Neural cell (in vitro differentiated cells): ENCODE data around the gene EHMT2. TPM values are rescaled to one million over a fixed set of nuclear protein-coding genes. Genes with fewer than 3 reads are reported as not detected.

Source experiments
- H2AFZ ChIP-seq: fragments of 200-600, 300-800 bp; sonication (generic), shearing (Covaris generic); 2 replicates; pipeline ENCODE4 v1.6.0; 2014; ENCODE audit warnings: low read depth, mild to moderate bottlenecking, antibody characterized with exemption, low read length, moderate library complexity
- H3F3A ChIP-seq: fragments of 200-600 bp; shearing (Covaris generic); 2 replicates; pipeline ENCODE4 v1.6.1; 2016; ENCODE audit warnings: mild to moderate bottlenecking, moderate library complexity, mixed read lengths, antibody characterized with exemption, low read length; ENCODE audit not compliant: insufficient read depth, poor library complexity, severe bottlenecking
- H3K27ac ChIP-seq: fragments of 200-600, 300-800 bp; sonication (generic), shearing (Covaris generic); 2 replicates; pipeline ENCODE4 v1.5.1; 2014; ENCODE audit warnings: mild to moderate bottlenecking, low read length, moderate library complexity
- H3K27me3 ChIP-seq: fragments of 300-800, 200-600 bp; sonication (generic), shearing (Covaris generic); 2 replicates; pipeline ENCODE4 v1.6.0; 2014; ENCODE audit warnings: mild to moderate bottlenecking, low read depth, low read length, moderate library complexity; ENCODE audit not compliant: insufficient read depth
- H3K36me3 ChIP-seq: fragments of 300-800, 200-600 bp; sonication (generic), shearing (Covaris generic); 2 replicates; pipeline ENCODE4 v1.5.1; 2014; ENCODE audit warnings: mild to moderate bottlenecking, antibody characterized with exemption, low read length, moderate library complexity; ENCODE audit not compliant: insufficient read depth
- H3K4me2 ChIP-seq: fragments of 300-800, 200-600 bp; sonication (generic), shearing (Covaris generic); 2 replicates; pipeline ENCODE4 v1.6.0; 2014; ENCODE audit warnings: mild to moderate bottlenecking, low read length
- H3K4me3 ChIP-seq: fragments of 300-800, 200-600 bp; sonication (generic), shearing (Covaris generic); 2 replicates; pipeline ENCODE4 v1.5.1; 2014; ENCODE audit warnings: mild to moderate bottlenecking, low read length, moderate library complexity
- H3K79me2 ChIP-seq: fragments of 200-600 bp; shearing (Covaris generic); replicated peaks from 2 replicates; pipeline ENCODE4 v1.6.0; 2014; ENCODE audit warnings: mild to moderate bottlenecking, low read length, moderate library complexity; ENCODE audit not compliant: insufficient read depth
- H3K9ac ChIP-seq: fragments of 300-800, 200-600 bp; sonication (generic), shearing (Covaris generic); 2 replicates; pipeline ENCODE4 v1.6.1; 2016; ENCODE audit warnings: mild to moderate bottlenecking, low read length, mixed read lengths
- H3K9me2 ChIP-seq: fragments of 200-600 bp; shearing (Covaris generic); 2 replicates; pipeline ENCODE4 v1.6.1; 2016; ENCODE audit warnings: mild to moderate bottlenecking, low read length, mixed read lengths; ENCODE audit not compliant: insufficient read depth
- H3K9me3 ChIP-seq: fragments of 200-600, 300-800 bp; sonication (generic), shearing (Covaris generic); 2 replicates; pipeline ENCODE4 v1.6.1; 2016; ENCODE audit warnings: mild to moderate bottlenecking, mixed run types, low read length, moderate library complexity, mixed read lengths
- H4K20me1 ChIP-seq: fragments of 200-600 bp; shearing (Covaris generic); 2 replicates; pipeline ENCODE4 v1.6.1; 2016; ENCODE audit warnings: mild to moderate bottlenecking, mixed run types; ENCODE audit not compliant: insufficient read depth
- EP300 ChIP-seq: fragments of 450-650 bp; conservative IDR thresholded peaks from 2 replicates; pipeline ENCODE4 v1.6.1; 2014; ENCODE audit warnings: antibody characterized with exemption, mild to moderate bottlenecking, moderate library complexity; ENCODE audit not compliant: poor library complexity, severe bottlenecking
- EZH2 ChIP-seq: fragments of 200-600, 300-800 bp; shearing (Covaris generic), sonication (generic); IDR thresholded peaks from 2 replicates; pipeline ENCODE4 v1.6.1; 2014; ENCODE audit warnings: antibody characterized with exemption, low read length, borderline replicate concordance, mild to moderate bottlenecking; ENCODE audit not compliant: insufficient read depth, poor library complexity, severe bottlenecking
- MXI1 ChIP-seq: fragments of 450-650 bp; conservative IDR thresholded peaks from 2 replicates; pipeline ENCODE4 v1.6.1; 2014; ENCODE audit warnings: antibody characterized with exemption, mild to moderate bottlenecking; ENCODE audit not compliant: poor library complexity, severe bottlenecking
- POLR2AphosphoS5 ChIP-seq: IDR thresholded peaks from 2 replicates; pipeline ENCODE4 v1.6.1; 2012
- RAD21 ChIP-seq: fragments of 450-650 bp; conservative IDR thresholded peaks from 2 replicates; pipeline ENCODE4 v1.6.1; 2014; ENCODE audit warnings: antibody characterized with exemption, mild to moderate bottlenecking, moderate library complexity
- SMC3 ChIP-seq: fragments of 450-650 bp; conservative IDR thresholded peaks from 2 replicates; pipeline ENCODE4 v1.6.1; 2014; ENCODE audit warnings: antibody characterized with exemption, mild to moderate bottlenecking, moderate library complexity; ENCODE audit not compliant: poor library complexity
- TAF1 ChIP-seq: IDR thresholded peaks from 2 replicates; pipeline ENCODE4 v1.6.1; 2012; ENCODE audit warnings: low read depth
- polyA plus RNA-seq: library from polyadenylated mRNA; depleted of rRNA; stranded (reverse); fragments of >200 nt; gene quantifications from 2 replicates; pipeline ENCODE4 v1.2.3, GENCODE V29; 2014
- TF ChIP-seq, protein P1 (sequence below): fragments of 450-650 bp; IDR thresholded peaks from 2 replicates; pipeline ENCODE4 v1.5.1; 2014; ENCODE audit warnings: antibody characterized with exemption, mild to moderate bottlenecking, moderate library complexity; ENCODE audit not compliant: poor library complexity, severe bottlenecking
- TF ChIP-seq, protein P2 (sequence below): IDR thresholded peaks from 2 replicates; pipeline ENCODE4 v1.6.1; 2012; ENCODE audit warnings: borderline replicate concordance

Gene EHMT2
- polyA plus RNA-seq, 1 donor from 2014 or later = 102 TPM

DNA sequence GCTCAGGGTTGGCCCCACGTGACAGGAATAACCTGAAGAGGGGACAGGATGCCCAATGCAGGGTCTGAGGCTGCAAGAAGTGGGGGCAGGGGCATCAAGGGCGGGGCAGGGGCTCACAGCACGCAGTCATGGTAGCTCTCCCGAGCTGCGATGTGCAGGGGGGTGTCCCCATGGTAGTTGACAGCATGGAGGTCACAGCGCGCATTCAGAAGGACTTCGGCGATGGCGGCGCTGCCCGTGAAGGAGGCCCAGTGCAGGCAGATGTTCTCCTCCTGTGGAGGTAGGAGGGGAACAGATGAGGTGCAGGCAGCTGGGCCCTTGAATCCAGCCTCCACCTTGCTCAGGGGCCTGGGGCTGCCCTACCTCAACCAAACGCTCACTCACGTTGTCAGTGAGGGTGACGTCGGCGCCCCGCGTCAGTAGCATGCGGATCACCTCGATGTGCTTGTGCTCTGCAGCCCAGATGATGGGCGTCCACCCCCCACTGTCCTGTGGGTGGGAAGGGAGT is 12.9 kb downstream of the EHMT2 start:
- Histone ChIP-seq H3K36me3 (no peaks in the 10 kb centered on the region), H4K20me1 (no peaks in the 10 kb centered on the region)

DNA sequence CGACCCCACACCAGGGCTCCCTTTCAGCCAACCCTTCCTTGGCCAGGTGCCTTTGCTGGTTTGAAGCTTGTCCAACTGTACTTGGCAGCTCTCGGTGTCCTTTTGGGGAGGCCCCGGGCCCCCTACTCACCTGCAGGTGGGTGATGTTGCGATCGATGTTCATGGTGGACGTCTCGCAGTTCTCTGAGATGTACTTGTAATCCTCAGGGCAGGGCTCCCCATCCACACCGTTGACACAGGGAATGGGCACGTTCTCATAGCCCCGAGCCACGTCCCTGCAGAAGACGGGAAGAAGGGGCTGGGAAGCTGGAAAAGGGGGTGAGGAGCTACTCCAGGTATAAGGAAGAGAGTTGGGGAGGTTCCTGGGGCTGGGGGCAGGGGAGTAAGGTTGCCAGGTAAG is 13.8 kb downstream of the EHMT2 start:
- Histone ChIP-seq H3K9ac (no peak overlapping the region), H3K9me2 (no peaks in the 10 kb centered on the region), H3K79me2 (no peaks in the 10 kb centered on the region), H3F3A (no peaks in the 10 kb centered on the region), H3K27me3 (no peaks in the 10 kb centered on the region), H3K9me3 (no peaks in the 10 kb centered on the region), H3K4me3 (no peak overlapping the region), H3K4me2 (no peak overlapping the region), H3K36me3 (no peaks in the 10 kb centered on the region), H2AFZ (no peak overlapping the region), H4K20me1 (no peaks in the 10 kb centered on the region), H3K27ac (no peak overlapping the region)
- no peak for TF ChIP-seq RAD21
- TF ChIP-seq EZH2 = no peak
- TF ChIP-seq TAF1 = no peak
- TF ChIP-seq SMC3 = no peak
- no peak for TF ChIP-seq MXI1
- TF ChIP-seq, protein P1, sequence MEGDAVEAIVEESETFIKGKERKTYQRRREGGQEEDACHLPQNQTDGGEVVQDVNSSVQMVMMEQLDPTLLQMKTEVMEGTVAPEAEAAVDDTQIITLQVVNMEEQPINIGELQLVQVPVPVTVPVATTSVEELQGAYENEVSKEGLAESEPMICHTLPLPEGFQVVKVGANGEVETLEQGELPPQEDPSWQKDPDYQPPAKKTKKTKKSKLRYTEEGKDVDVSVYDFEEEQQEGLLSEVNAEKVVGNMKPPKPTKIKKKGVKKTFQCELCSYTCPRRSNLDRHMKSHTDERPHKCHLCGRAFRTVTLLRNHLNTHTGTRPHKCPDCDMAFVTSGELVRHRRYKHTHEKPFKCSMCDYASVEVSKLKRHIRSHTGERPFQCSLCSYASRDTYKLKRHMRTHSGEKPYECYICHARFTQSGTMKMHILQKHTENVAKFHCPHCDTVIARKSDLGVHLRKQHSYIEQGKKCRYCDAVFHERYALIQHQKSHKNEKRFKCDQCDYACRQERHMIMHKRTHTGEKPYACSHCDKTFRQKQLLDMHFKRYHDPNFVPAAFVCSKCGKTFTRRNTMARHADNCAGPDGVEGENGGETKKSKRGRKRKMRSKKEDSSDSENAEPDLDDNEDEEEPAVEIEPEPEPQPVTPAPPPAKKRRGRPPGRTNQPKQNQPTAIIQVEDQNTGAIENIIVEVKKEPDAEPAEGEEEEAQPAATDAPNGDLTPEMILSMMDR = no peak
- no peak for TF ChIP-seq POLR2AphosphoS5
- TF ChIP-seq, protein P2, sequence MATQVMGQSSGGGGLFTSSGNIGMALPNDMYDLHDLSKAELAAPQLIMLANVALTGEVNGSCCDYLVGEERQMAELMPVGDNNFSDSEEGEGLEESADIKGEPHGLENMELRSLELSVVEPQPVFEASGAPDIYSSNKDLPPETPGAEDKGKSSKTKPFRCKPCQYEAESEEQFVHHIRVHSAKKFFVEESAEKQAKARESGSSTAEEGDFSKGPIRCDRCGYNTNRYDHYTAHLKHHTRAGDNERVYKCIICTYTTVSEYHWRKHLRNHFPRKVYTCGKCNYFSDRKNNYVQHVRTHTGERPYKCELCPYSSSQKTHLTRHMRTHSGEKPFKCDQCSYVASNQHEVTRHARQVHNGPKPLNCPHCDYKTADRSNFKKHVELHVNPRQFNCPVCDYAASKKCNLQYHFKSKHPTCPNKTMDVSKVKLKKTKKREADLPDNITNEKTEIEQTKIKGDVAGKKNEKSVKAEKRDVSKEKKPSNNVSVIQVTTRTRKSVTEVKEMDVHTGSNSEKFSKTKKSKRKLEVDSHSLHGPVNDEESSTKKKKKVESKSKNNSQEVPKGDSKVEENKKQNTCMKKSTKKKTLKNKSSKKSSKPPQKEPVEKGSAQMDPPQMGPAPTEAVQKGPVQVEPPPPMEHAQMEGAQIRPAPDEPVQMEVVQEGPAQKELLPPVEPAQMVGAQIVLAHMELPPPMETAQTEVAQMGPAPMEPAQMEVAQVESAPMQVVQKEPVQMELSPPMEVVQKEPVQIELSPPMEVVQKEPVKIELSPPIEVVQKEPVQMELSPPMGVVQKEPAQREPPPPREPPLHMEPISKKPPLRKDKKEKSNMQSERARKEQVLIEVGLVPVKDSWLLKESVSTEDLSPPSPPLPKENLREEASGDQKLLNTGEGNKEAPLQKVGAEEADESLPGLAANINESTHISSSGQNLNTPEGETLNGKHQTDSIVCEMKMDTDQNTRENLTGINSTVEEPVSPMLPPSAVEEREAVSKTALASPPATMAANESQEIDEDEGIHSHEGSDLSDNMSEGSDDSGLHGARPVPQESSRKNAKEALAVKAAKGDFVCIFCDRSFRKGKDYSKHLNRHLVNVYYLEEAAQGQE = no peak
- TF ChIP-seq EP300 = no peak

More for the DNA sequence above, 12.9 kb downstream of the EHMT2 start:
- Histone ChIP-seq H3K79me2 (no peaks in the 10 kb centered on the region), H3K27ac (no peak overlapping the region), H3F3A (no peaks in the 10 kb centered on the region), H3K4me3 (no peak overlapping the region), H2AFZ (no peak overlapping the region), H3K4me2 (no peak overlapping the region), H3K9ac (no peak overlapping the region), H3K9me3 (no peaks in the 10 kb centered on the region), H3K9me2 (no peaks in the 10 kb centered on the region), H3K27me3 (no peaks in the 10 kb centered on the region)
- TF ChIP-seq, protein P2 = no peak
- TF ChIP-seq EZH2 (no peak), POLR2AphosphoS5 (no peak), EP300 (no peak)
- TF ChIP-seq, protein P1 = no peak
